H1 (cell line): ENCODE data around the gene RBM14. TPM values are rescaled to one million over a fixed set of nuclear protein-coding genes. Genes with fewer than 3 reads are reported as not detected.
A peak's percentile ranks its signal among the peaks of the same experiment; 100 is the strongest.

Experiments
- ATF3 ChIP-seq: IDR thresholded peaks from 2 replicates; pipeline ENCODE4 v1.6.1; 2011; ENCODE audit warnings: low read depth, mild to moderate bottlenecking, low read length; ENCODE audit not compliant: insufficient read depth
- BRCA1 ChIP-seq: IDR thresholded peaks from 2 replicates; pipeline ENCODE4 v1.6.1; 2012; ENCODE audit warnings: low read depth, low read length, improper control_type of control experiment
- CBX8 ChIP-seq: fragments of 300-800, 300-1000 bp; sonication (generic); IDR thresholded peaks from 2 replicates; pipeline ENCODE4 v1.7.1; 2016; ENCODE audit warnings: low read depth, low read length, borderline replicate concordance
- CTBP2 ChIP-seq: IDR thresholded peaks from 2 replicates; pipeline ENCODE4 v1.7.0; 2011; ENCODE audit warnings: borderline replicate concordance, mild to moderate bottlenecking, moderate library complexity, mixed read lengths, low read length; ENCODE audit not compliant: insufficient read depth, insufficient read length
- KDM1A ChIP-seq: fragments of 200-600, 300-600 bp; sonication (generic); IDR thresholded peaks from 2 replicates; pipeline ENCODE4 v1.7.1; 2016; ENCODE audit warnings: mild to moderate bottlenecking, low read length, borderline replicate concordance
- POLR2A ChIP-seq, 2 experiments: IDR thresholded peaks; 1 replicate in 1 of 2; 2 replicates in 1 of 2; pipeline ENCODE4 v1.6.1; 2011; ENCODE audit warnings: low read depth in 2 of 2, low read length in 2 of 2, mild to moderate bottlenecking in 2 of 2; ENCODE audit errors: control extremely low read depth in 1 of 2
- RXRA ChIP-seq: IDR thresholded peaks from 2 replicates; pipeline ENCODE4 v1.6.1; 2011; ENCODE audit warnings: low read depth, mild to moderate bottlenecking, low read length, moderate library complexity; ENCODE audit not compliant: insufficient read depth
- SAP30 ChIP-seq: fragments of 300-600 bp; sonication (generic); IDR thresholded peaks from 2 replicates; pipeline ENCODE4 v1.7.1; 2012; ENCODE audit warnings: low read length, moderate library complexity, mild to moderate bottlenecking, inconsistent platforms; ENCODE audit not compliant: insufficient read depth, insufficient replicate concordance
- TEAD4 ChIP-seq: IDR thresholded peaks from 2 replicates; pipeline ENCODE4 v1.6.1; 2012; ENCODE audit warnings: low read depth, low read length, inconsistent platforms, mixed read lengths
- ZNF274 ChIP-seq: IDR thresholded peaks from 2 replicates; pipeline ENCODE4 v1.7.0; 2012; ENCODE audit warnings: low read length, borderline replicate concordance; ENCODE audit errors: extremely low read depth
- polyA plus RNA-seq, 7 experiments: library from polyadenylated mRNA; depleted of rRNA in 3 of 7; stranded (reverse) in 5 of 7; unstranded in 2 of 7; fragments of >200 nt in 5 of 7; fragments of 200-250 nt in 2 of 7; gene quantifications; 1 replicate in 5 of 7; 2 replicates in 1 of 7; 4 replicates in 1 of 7; pipeline versions ENCODE4 v1.2.1 to v1.2.3, GENCODE V29; 2011 to 2013; ENCODE audit warnings: missing spikeins in 2 of 7, mixed read lengths in 2 of 7
- total RNA-seq: library from RNA; stranded (reverse); fragmentation: NEBNext Ultra II Directional; extraction: Animal tissue kit (Norgen Biotek cat#: 25700); gene quantifications from 2 replicates; pipeline ENCODE4 v1.2.1, GENCODE V29; 2021

RBM14 gene
- total and polyA plus RNA-seq, 2 of the 8 experiments (the other 6 are each of a cell fraction or from before 2014, with no cell fraction given): 67.2 to 142 TPM

- TF ChIP-seq KDM1A (no peak), BRCA1 (no peak), ZNF274 (no peak), CBX8 (no peak), TEAD4 (no peak), RXRA (no peak), SAP30 (no peak), ATF3 (no peak), POLR2A (IDR thresholded peaks at IDR 0.05; ENCODE audit: control extremely low read depth in 1 of 2, low read depth in 2 of 2, low read length in 2 of 2) (peak; percentile 92 to 98), CTBP2 (no peak)
Measured at GRCh38 chr11:66616379-66617154, at the start of gene RBM14 (continued).
